Hematopoietic multipotent progenitor cell treated with erythropoietin and hydrocortisone succinate and interleukin-3 and kit ligand, for 6 days (in vitro differentiated cells): ENCODE measurements around the gene DLGAP1.
"Not testable (repeated sequence)": the region's sequence is repeated elsewhere in the genome, so short reads cannot be mapped to it uniquely, and the experiment has no call there.

Experiments
- DNase-seq: peaks from one replicate; pipeline ENCODE4 v3.0.0-alpha.2; 2015

DLGAP1 gene

GRCh38 chr18:3594760-3595368 is 860.2 kb downstream of the DLGAP1 start:
- peak; percentile 91 for DNase-seq

- DNase-seq = peak; percentile 95
These were observed 861.0 kb downstream of the DLGAP1 start for GRCh38 chr18:3593904-3594759.

- DNase-seq = no peak
These were observed 861.7 kb downstream of the DLGAP1 start for GRCh38 chr18:3593381-3593903.

GRCh38 chr18:3592864-3593263 is 862.2 kb downstream of the DLGAP1 start:
- DNase-seq = no peak

GRCh38 chr18:3590096-3590630 is 864.9 kb downstream of the DLGAP1 start:
- DNase-seq = no peak

- DNase-seq = peak; percentile 97
These were observed 869.2 kb downstream of the DLGAP1 start for GRCh38 chr18:3585656-3586509.

GRCh38 chr18:3584897-3585460 is 870.1 kb downstream of the DLGAP1 start:
- DNase-seq = peak; percentile 46

GRCh38 chr18:3584266-3584861 is 870.7 kb downstream of the DLGAP1 start:
- no peak for DNase-seq

- no peak for DNase-seq
These were observed 871.2 kb downstream of the DLGAP1 start for GRCh38 chr18:3583873-3584247.

- DNase-seq = peak; percentile 18
These were observed 871.8 kb downstream of the DLGAP1 start for GRCh38 chr18:3583106-3583872.

GRCh38 chr18:3581890-3582289 is 873.2 kb downstream of the DLGAP1 start:
- DNase-seq = no peak

GRCh38 chr18:3580523-3581025 is 874.5 kb downstream of the DLGAP1 start:
- not testable (repeated sequence) for DNase-seq

- no peak for DNase-seq
These were observed 875.4 kb downstream of the DLGAP1 start for GRCh38 chr18:3579701-3580100.

- no peak for DNase-seq
These were observed 876.5 kb downstream of the DLGAP1 start for GRCh38 chr18:3578621-3579020.

- no peak for DNase-seq
These were observed 877.7 kb downstream of the DLGAP1 start for GRCh38 chr18:3577281-3577855.

GRCh38 chr18:3572761-3573160 is 882.3 kb downstream of the DLGAP1 start:
- no peak for DNase-seq

- DNase-seq = no peak
These were observed 888.3 kb downstream of the DLGAP1 start for GRCh38 chr18:3566851-3567250.

GRCh38 chr18:3560755-3561154 is 894.4 kb downstream of the DLGAP1 start:
- DNase-seq = no peak

- DNase-seq = no peak
These were observed 900.2 kb downstream of the DLGAP1 start for GRCh38 chr18:3554811-3555427.

GRCh38 chr18:3554091-3554601 is 901.0 kb downstream of the DLGAP1 start:
- no peak for DNase-seq
